Keratinocyte (primary cell): Measurements from ENCODE around the gene SHROOM1. TPM values are rescaled to one million over a fixed set of nuclear protein-coding genes. Genes with fewer than 3 reads are reported as not detected.

Experiments used
- DNase-seq: peaks from one replicate; pipeline ENCODE4 v3.0.0-alpha.2; 2011; ENCODE audit warnings: low read depth, missing footprints, low spot score
- FAIRE-seq: peaks from 2 replicates; lab custom pipeline; 2011; peaks lifted over from hg19 to GRCh38; lab: Jason Lieb, UNC
- H2AFZ ChIP-seq: 2 replicates; pipeline ENCODE4 v1.6.0; 2012; ENCODE audit warnings: low read length, control low read depth, inconsistent platforms; ENCODE audit not compliant: control insufficient read depth
- H3K27ac ChIP-seq: 2 replicates; pipeline ENCODE4 v1.5.1; 2011; ENCODE audit warnings: low read length; ENCODE audit not compliant: control insufficient read depth, insufficient read depth
- H3K27me3 ChIP-seq: 3 replicates; pipeline ENCODE4 v1.6.0; 2011; ENCODE audit warnings: low read length; ENCODE audit not compliant: control insufficient read depth, insufficient read depth; ENCODE audit errors: extremely low read depth
- H3K36me3 ChIP-seq, 2 experiments: 2 replicates in 1 of 2; 3 replicates in 1 of 2; pipeline ENCODE4 v1.5.1; 2011; ENCODE audit warnings: low read length in 2 of 2, mild to moderate bottlenecking in 1 of 2; ENCODE audit not compliant: control insufficient read depth in 2 of 2, insufficient read depth in 2 of 2; ENCODE audit errors: extremely low read depth in 1 of 2
- H3K4me1 ChIP-seq: 3 replicates; pipeline ENCODE4 v1.5.1; 2011; ENCODE audit warnings: low read length; ENCODE audit not compliant: control insufficient read depth, insufficient read depth; ENCODE audit errors: extremely low read depth
- H3K4me2 ChIP-seq: 3 replicates; pipeline ENCODE4 v1.6.0; 2011; ENCODE audit warnings: low read depth, low read length; ENCODE audit not compliant: control insufficient read depth, insufficient read depth; ENCODE audit errors: extremely low read depth
- H3K4me3 ChIP-seq, 3 experiments: fragments of 200-600 bp in 1 of 3; sonication (generic) in 1 of 3; 2 replicates in 2 of 3; 3 replicates in 1 of 3; pipeline ENCODE4 v1.5.1; 2011 to 2016; ENCODE audit warnings: low read length in 3 of 3, mild to moderate bottlenecking in 3 of 3, control low read depth in 2 of 3, inconsistent platforms in 1 of 3, low read depth in 1 of 3, mixed read lengths in 1 of 3, mixed run types in 1 of 3, moderate library complexity in 1 of 3; ENCODE audit not compliant: control insufficient read depth in 2 of 3, insufficient read depth in 2 of 3; ENCODE audit errors: extremely low read depth in 1 of 3
- H3K79me2 ChIP-seq: 2 replicates; pipeline ENCODE4 v1.6.0; 2012; ENCODE audit warnings: low read length; ENCODE audit not compliant: control insufficient read depth, insufficient read depth
- H3K9ac ChIP-seq: 3 replicates; pipeline ENCODE4 v1.6.0; 2011; ENCODE audit warnings: low read length; ENCODE audit not compliant: control insufficient read depth, insufficient read depth; ENCODE audit errors: extremely low read depth
- H3K9me1 ChIP-seq: 3 replicates; pipeline ENCODE4 v1.6.0; 2011; ENCODE audit warnings: low read length; ENCODE audit not compliant: control insufficient read depth, insufficient read depth; ENCODE audit errors: extremely low read depth
- H3K9me3 ChIP-seq: 2 replicates; pipeline ENCODE4 v1.5.1; 2012; ENCODE audit warnings: low read depth, low read length; ENCODE audit not compliant: control insufficient read depth
- H4K20me1 ChIP-seq: 3 replicates; pipeline ENCODE4 v1.6.0; 2011; ENCODE audit warnings: low read length; ENCODE audit not compliant: control insufficient read depth, insufficient read depth; ENCODE audit errors: extremely low read depth
- EZH2 ChIP-seq: IDR thresholded peaks from one replicate; pipeline ENCODE4 v1.6.1; 2012; ENCODE audit warnings: inconsistent platforms, mild to moderate bottlenecking, low read length, moderate library complexity
- dilution Hi-C: fragments of 300-500 bp; cut with MboI; formaldehyde crosslinking; loops from one replicate; pipeline ENCODE4 v1.7.0; 2020; ENCODE audit warnings: low sequenced_read_pairs; ENCODE audit not compliant: extremely low pct_ligation_motif_present
- polyA plus RNA-seq, 5 experiments: library from polyadenylated mRNA; depleted of rRNA in 3 of 5; stranded (reverse) in 3 of 5; stranded (forward) in 1 of 5; unstranded in 1 of 5; fragments of >200 nt; gene quantifications; 1 replicate in 1 of 5; 2 replicates in 3 of 5; 3 replicates in 1 of 5; pipeline versions ENCODE4 v1.2.1 to v1.2.3, GENCODE V29; 2011 to 2012; ENCODE audit warnings: missing spikeins in 2 of 5, low read depth in 1 of 5, low replicate concordance in 1 of 5
- TF ChIP-seq, protein P1 (sequence below), 3 experiments: IDR thresholded peaks in 1 of 3; conservative IDR thresholded peaks in 1 of 3; optimal IDR thresholded peaks in 1 of 3; 2 replicates in 2 of 3; 3 replicates in 1 of 3; pipeline versions ENCODE3 to v1.5.1; 2011; ENCODE audit warnings: low read length in 3 of 3, mild to moderate bottlenecking in 3 of 3, moderate library complexity in 2 of 3, control low read depth in 1 of 3, inconsistent platforms in 1 of 3; ENCODE audit not compliant: insufficient read depth in 2 of 3; ENCODE audit errors: extremely low read depth in 1 of 3

The SHROOM1 gene
- polyA plus RNA-seq, 1 donor (not counting 4 experiments of a cell fraction or from before 2014, with no cell fraction given), result 0.25 TPM

DNA sequence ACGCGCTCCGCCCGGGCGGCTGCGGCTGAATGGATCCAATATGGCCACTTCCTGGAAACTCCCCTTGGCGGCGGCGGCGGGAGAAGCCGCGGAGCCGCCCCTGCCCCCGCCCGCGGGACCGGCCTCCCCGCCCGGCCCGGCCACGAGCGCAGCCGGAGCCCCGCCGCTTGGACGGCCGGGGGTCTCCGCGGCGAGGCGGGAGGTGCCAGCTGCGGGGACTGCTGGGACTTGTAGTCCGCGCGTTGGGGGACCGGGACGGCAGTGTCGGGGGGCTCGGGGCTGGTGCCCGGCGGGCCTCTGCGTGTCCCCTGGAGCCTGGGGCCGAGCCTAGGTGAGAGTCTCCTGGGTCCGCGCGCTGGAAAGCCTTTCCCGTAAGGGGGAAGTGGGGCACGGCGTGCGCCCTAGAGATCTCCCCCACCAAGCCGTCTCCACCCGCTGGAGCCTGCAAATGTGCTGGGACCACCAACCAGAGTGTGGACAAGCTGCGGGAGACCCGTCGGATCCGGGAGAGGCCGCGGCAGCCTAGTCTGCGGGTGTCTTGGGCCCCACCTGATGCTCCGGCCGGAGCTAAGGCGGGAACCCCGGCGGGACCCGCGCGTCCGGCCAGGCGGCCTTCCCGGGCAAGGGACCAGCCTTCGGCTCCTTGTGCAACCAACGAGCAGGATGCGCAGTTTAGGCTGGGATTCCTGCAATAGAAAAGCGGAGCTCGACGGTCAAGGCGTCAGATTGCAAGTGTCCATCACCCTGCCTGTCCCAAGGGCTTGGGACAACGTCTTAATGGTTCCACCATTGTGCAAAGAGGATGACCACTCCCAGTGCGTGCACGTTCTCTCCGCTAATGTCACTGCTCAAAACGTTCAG, 53.0 kb downstream of the SHROOM1 start, which contains the start of gene SEPTIN8:
SEPTIN8 (minus strand) TSS at position 31 of the 861 bp plus-strand sequence. CDS start 102 bp downstream, outside the sequence.
- peak within 1 kb of the TSS; percentile 69 for H3K9ac ChIP-seq
- no peaks in the 10 kb centered on the region for H3K27me3 ChIP-seq
- H3K4me1 ChIP-seq, result peaks cover 30% of the 10 kb centered on the region
- TF ChIP-seq, protein P1, sequence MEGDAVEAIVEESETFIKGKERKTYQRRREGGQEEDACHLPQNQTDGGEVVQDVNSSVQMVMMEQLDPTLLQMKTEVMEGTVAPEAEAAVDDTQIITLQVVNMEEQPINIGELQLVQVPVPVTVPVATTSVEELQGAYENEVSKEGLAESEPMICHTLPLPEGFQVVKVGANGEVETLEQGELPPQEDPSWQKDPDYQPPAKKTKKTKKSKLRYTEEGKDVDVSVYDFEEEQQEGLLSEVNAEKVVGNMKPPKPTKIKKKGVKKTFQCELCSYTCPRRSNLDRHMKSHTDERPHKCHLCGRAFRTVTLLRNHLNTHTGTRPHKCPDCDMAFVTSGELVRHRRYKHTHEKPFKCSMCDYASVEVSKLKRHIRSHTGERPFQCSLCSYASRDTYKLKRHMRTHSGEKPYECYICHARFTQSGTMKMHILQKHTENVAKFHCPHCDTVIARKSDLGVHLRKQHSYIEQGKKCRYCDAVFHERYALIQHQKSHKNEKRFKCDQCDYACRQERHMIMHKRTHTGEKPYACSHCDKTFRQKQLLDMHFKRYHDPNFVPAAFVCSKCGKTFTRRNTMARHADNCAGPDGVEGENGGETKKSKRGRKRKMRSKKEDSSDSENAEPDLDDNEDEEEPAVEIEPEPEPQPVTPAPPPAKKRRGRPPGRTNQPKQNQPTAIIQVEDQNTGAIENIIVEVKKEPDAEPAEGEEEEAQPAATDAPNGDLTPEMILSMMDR (optimal IDR thresholded peaks at IDR 0.05 in 1 of 3, IDR thresholded peaks at IDR 0.05 in 1 of 3, conservative IDR thresholded peaks at IDR 0.05 in 1 of 3; ENCODE audit: extremely low read depth in 1 of 3, insufficient read depth in 2 of 3, low read length in 3 of 3), result no peak
- TF ChIP-seq EZH2, result no peak
- H4K20me1 ChIP-seq, result no peaks in the 10 kb centered on the region
- peak within 1 kb of the TSS; percentile 69 to 80 (median 69) for H3K4me3 ChIP-seq
- H3K9me3 ChIP-seq, result no peaks in the 10 kb centered on the region
- peaks cover 0 to 4% of the 10 kb centered on the region in 2 experiments for H3K36me3 ChIP-seq
- H2AFZ ChIP-seq, result peak within 1 kb of the TSS; percentile 91
- H3K27ac ChIP-seq, result no peak within 1 kb of the TSS
- dilution Hi-C loops, result no loop called here
- H3K9me1 ChIP-seq, result no peaks in the 10 kb centered on the region
- peak within 1 kb of the TSS; percentile 78 for H3K4me2 ChIP-seq
- H3K79me2 ChIP-seq, result peaks cover 36% of the 10 kb centered on the region
- DNase-seq (no peak), FAIRE-seq (no peak)

DNA sequence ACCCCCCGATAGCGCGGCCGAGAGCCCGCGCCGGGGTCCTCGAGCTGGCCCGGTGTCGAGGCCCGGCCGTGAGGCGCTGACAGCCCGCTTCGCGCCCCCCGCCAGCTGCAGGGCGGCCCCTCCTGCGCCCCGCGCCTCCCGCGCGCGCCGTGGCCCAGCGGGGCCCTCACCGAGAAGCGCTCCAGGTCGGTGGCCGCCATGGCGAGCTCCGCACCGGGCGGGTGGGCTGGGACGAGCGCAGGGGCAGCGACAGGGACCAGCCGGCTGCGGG, 53.6 kb downstream of the SHROOM1 start:
- no peaks in the 10 kb centered on the region for H3K27me3 ChIP-seq
- H3K9me1 ChIP-seq, result peaks cover 2% of the 10 kb centered on the region
- H3K36me3 ChIP-seq, result peaks cover 0 to 6% of the 10 kb centered on the region in 2 experiments
- H3K9ac ChIP-seq, result peak overlapping the region; percentile 69
- H3K4me1 ChIP-seq, result peaks cover 25% of the 10 kb centered on the region
- H3K27ac ChIP-seq, result no peak overlapping the region
- dilution Hi-C loops, result no loop called here
- H4K20me1 ChIP-seq, result no peaks in the 10 kb centered on the region
- DNase-seq, result no peak
- no peaks in the 10 kb centered on the region for H3K9me3 ChIP-seq
- peak overlapping the region; percentile 69 to 80 (median 69) for H3K4me3 ChIP-seq
- peak overlapping the region; percentile 78 for H3K4me2 ChIP-seq
- TF ChIP-seq EZH2, result no peak
- TF ChIP-seq, protein P1 (optimal IDR thresholded peaks at IDR 0.05 in 1 of 3, IDR thresholded peaks at IDR 0.05 in 1 of 3, conservative IDR thresholded peaks at IDR 0.05 in 1 of 3; ENCODE audit: extremely low read depth in 1 of 3, insufficient read depth in 2 of 3, low read length in 3 of 3), result no peak
- H2AFZ ChIP-seq, result no peak overlapping the region
- no peak for FAIRE-seq
- H3K79me2 ChIP-seq, result peaks cover 41% of the 10 kb centered on the region
